Muscle layer of colon (tissue), 2 donors: ENCODE results near the gene NPM1.
A peak's percentile ranks its signal among the peaks of the same experiment; 100 is the strongest.

Source experiments
- H3K27ac ChIP-seq: one replicate; pipeline ENCODE4 v1.7.0; 2013; ENCODE audit warnings: low read depth, mild to moderate bottlenecking, low read length, moderate library complexity
- H3K27me3 ChIP-seq, 2 donors: one replicate each; pipeline ENCODE4 v1.7.0; 2013; ENCODE audit warnings: low read length in 2 of 2, mild to moderate bottlenecking in 2 of 2; ENCODE audit not compliant: insufficient read depth in 2 of 2, control insufficient read depth in 1 of 2
- H3K36me3 ChIP-seq: one replicate; pipeline ENCODE4 v1.7.0; 2013; ENCODE audit warnings: mild to moderate bottlenecking, low read length; ENCODE audit not compliant: insufficient read depth
- H3K4me1 ChIP-seq: one replicate; pipeline ENCODE4 v1.7.0; 2013; ENCODE audit warnings: mild to moderate bottlenecking, low read length; ENCODE audit not compliant: insufficient read depth
- H3K4me3 ChIP-seq, 2 donors: one replicate each; pipeline ENCODE4 v1.7.0; 2013; ENCODE audit warnings: low read length in 2 of 2, low read depth in 1 of 2, mild to moderate bottlenecking in 1 of 2, moderate library complexity in 1 of 2
- H3K9ac ChIP-seq: one replicate; pipeline ENCODE4 v1.7.0; 2013; ENCODE audit warnings: low read length
- H3K9me3 ChIP-seq: one replicate; pipeline ENCODE4 v1.7.0; 2013; ENCODE audit warnings: mild to moderate bottlenecking, low read length
- donor health status: abdominal sarcoma.
- donor health status: Adenocarcinoma of cecum.

Gene NPM1

GRCh38 chr5:171415115-171415730 lies 27.6 kb downstream of the NPM1 start:
- Histone ChIP-seq H3K4me1 (peaks cover 12% of the 10 kb centered on the region), H3K9me3 (no peaks in the 10 kb centered on the region), H3K36me3 (peaks cover 10% of the 10 kb centered on the region), H3K9ac (no peak overlapping the region), H3K27me3 (peaks cover 0 to 6% of the 10 kb centered on the region in 2 donors), H3K27ac (no peak overlapping the region), H3K4me3 (no peak overlapping the region)

DNA sequence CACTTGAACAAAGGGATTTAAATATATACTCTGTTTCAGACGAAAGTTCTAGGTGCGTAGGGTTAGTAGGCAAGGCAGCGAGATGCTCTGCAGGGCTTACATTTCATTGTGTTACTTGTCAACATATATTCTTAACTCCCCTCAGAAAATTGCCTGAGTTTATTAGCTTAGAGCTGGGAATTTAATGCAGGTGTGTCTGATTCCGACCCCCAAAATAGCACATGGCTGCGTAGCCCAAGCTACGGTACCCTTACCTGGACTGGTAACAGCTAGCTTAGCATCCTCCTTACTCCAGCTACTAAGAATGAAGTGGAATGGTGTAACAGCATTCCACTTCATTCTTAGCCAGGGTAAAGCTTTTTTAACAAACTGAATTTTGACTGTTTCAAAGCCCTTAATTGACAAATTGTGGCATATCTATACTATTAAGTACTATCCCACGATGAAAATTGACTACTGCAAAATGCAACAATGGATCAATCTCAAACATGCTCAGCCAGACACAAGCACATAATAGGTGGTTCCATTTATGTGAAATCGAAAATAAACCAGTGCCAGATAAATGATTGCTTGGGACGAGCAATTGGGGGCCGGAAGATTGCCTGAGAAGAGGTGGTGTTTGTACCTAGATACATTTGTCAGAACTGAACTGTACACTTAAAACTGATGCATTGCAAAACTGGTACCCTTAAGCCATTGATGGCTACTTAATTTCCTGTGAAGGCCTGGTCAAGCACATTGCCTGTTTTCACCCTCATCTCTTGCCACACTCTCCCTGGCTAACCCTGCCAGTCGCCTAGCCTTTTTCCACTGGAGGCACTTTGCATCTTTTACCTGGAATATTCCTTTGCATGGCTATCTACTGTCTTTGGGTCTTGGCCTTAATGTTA lies 28.8 kb downstream of the NPM1 start:
- Histone ChIP-seq H3K4me3 (no peak overlapping the region), H3K9ac (no peak overlapping the region), H3K4me1 (peaks cover 22% of the 10 kb centered on the region), H3K27me3 (peaks cover 0 to 11% of the 10 kb centered on the region in 2 donors), H3K36me3 (peaks cover 4% of the 10 kb centered on the region), H3K9me3 (no peaks in the 10 kb centered on the region), H3K27ac (no peak overlapping the region)

DNA sequence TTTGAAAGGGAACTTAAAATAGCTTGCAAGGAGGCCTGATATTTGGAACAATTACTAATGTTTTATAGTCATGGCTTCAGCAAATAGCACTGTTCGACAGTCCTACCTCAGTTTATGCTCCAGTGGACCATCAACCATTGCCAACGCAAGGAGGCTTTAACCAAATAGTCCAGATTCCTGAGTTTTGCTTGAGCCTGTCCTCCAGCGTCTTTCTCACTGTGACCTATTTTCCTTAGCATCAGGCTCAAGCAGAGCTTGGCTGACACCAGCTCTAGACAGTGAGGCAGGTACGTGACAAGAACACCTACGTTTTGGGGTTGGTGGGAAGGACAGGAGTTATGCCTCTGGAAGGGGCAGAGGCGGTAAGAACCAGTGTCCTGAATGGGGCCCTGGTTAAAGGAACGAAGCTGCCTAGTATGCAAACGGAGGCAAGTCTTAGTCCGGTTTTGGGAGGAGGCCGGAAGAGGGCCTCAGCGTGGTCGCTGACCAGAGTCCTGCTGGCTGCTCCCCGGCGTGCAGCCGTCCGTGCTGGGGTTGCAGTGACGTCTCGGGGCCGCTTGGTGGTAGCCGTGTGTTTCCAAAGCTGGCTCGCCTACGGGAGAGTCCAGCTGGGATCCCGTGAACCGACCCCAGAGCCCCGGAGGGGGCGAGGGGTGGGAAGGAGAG lies 30.8 kb downstream of the NPM1 start:
- Histone ChIP-seq H3K4me3 (peak overlapping the region; percentile 7 to 60), H3K9me3 (no peaks in the 10 kb centered on the region), H3K36me3 (no peaks in the 10 kb centered on the region), H3K27me3 (peaks cover 0 to 11% of the 10 kb centered on the region in 2 donors), H3K27ac (no peak overlapping the region), H3K9ac (no peak overlapping the region), H3K4me1 (peaks cover 22% of the 10 kb centered on the region)

DNA sequence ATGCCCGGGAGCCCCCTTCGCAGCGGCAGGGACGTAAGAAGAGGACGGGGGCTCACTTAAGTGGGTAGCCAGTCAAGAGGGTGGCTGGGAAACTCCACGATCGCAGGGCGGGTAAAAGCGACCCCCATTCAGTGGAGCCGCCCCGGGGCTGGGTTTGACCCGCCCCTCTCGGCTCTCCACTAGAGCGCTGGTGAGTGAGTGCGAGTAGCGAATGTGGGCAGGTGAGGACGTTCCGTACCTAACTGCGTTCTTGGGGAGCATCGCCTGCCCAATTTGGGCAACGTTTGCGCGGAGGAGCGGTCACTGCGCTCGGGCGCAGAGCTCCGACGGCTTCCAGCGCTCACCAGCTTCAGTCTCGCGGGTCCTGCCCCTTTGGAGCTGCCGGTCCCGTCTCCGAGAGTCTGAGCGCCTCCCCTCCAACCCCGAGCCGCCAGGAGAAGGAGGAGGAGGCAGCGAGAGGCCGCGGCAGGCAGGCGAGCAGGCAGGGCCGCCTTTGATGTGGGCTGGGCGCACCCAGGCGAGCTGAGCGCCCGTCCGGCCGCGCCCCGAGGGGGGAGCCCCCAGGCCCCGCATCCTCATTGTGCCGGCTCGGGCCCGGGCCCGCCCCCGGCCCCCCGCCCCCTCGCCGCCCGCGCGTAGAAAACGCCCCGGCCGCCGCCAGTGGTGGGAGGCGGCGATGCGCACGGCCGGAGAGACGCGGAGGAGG lies 31.5 kb downstream of the NPM1 start, which contains the start of gene FGF18:
FGF18 (plus strand) TSS at position 666 of the 706 bp plus-strand sequence. CDS start 553 bp downstream, outside the sequence.
- Histone ChIP-seq H3K4me1 (peaks cover 22% of the 10 kb centered on the region), H3K9ac (no peak within 1 kb of the TSS), H3K36me3 (no peaks in the 10 kb centered on the region), H3K9me3 (no peaks in the 10 kb centered on the region), H3K4me3 (peak within 1 kb of the TSS; percentile 39 to 60), H3K27me3 (peaks cover 0 to 11% of the 10 kb centered on the region in 2 donors), H3K27ac (no peak within 1 kb of the TSS)

GRCh38 chr5:171419688-171420430 lies 32.2 kb downstream of the NPM1 start:
- Histone ChIP-seq H3K27ac (no peak overlapping the region), H3K4me3 (peak overlapping the region in 1 of 2 donors; percentile 39)

DNA sequence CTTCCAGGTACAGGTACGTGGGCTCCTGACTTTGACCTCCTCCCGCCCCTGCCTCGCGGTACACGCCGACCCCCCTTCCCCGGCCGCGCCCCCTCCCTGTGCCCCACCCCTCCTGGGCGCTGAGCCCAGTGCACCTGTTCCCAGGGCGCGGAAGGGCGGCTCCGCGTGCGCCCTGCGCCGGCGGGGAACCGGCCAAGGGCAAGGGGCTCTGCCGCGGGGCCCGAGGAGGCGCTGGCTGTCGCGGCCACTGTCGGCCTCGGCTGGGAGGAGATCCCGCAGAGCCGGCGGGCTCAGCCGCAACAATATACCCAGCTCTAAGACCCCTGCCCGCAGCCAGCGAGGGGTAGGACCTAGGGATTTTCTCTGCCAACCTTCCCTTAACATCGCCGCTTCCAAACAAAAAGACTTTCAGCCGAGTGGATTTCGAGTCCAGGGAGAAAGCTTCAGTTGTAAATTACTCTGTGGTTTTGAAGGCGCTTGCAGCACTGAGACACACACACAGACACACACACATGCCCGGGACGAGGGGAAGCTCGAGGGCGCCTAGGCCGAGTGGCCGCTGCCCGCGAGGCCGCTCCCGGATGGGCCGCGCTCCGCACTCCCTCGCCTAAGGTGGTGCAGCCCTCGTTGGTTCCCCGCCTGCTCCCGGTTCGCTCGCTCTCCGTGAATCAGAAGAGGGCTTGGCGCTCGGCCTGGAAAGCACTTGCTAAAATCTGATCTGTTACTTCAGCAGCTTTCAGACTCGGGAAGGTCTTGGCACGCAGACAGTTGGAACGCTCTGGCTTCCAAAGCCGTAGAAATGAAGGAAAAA lies 33.0 kb downstream of the NPM1 start:
- no peaks in the 10 kb centered on the region for H3K36me3 ChIP-seq
- peaks cover 0 to 11% of the 10 kb centered on the region in 2 donors for H3K27me3 ChIP-seq
- H3K4me1 ChIP-seq, result peaks cover 22% of the 10 kb centered on the region
- no peak overlapping the region for H3K27ac ChIP-seq
- no peaks in the 10 kb centered on the region for H3K9me3 ChIP-seq
- no peak overlapping the region for H3K9ac ChIP-seq
- peak overlapping the region; percentile 39 to 50 for H3K4me3 ChIP-seq

More at GRCh38 chr5:171419688-171420430, 32.2 kb downstream of the NPM1 start:
- Histone ChIP-seq H3K36me3 (no peaks in the 10 kb centered on the region), H3K9ac (no peak overlapping the region), H3K4me1 (peaks cover 22% of the 10 kb centered on the region), H3K9me3 (no peaks in the 10 kb centered on the region), H3K27me3 (peaks cover 0 to 11% of the 10 kb centered on the region in 2 donors)

GRCh38 chr5:171421331-171422262 lies 33.9 kb downstream of the NPM1 start:
- Histone ChIP-seq H3K9me3 (no peaks in the 10 kb centered on the region), H3K4me1 (peaks cover 22% of the 10 kb centered on the region), H3K27me3 (peaks cover 0 to 11% of the 10 kb centered on the region in 2 donors), H3K36me3 (no peaks in the 10 kb centered on the region), H3K27ac (no peak overlapping the region), H3K9ac (no peak overlapping the region), H3K4me3 (no peak overlapping the region)

GRCh38 chr5:171422495-171422894 lies 34.8 kb downstream of the NPM1 start:
- Histone ChIP-seq H3K27ac (no peak overlapping the region), H3K36me3 (no peaks in the 10 kb centered on the region), H3K9me3 (no peaks in the 10 kb centered on the region), H3K27me3 (peaks cover 0 to 11% of the 10 kb centered on the region in 2 donors), H3K4me1 (peaks cover 22% of the 10 kb centered on the region), H3K9ac (no peak overlapping the region), H3K4me3 (no peak overlapping the region)

DNA sequence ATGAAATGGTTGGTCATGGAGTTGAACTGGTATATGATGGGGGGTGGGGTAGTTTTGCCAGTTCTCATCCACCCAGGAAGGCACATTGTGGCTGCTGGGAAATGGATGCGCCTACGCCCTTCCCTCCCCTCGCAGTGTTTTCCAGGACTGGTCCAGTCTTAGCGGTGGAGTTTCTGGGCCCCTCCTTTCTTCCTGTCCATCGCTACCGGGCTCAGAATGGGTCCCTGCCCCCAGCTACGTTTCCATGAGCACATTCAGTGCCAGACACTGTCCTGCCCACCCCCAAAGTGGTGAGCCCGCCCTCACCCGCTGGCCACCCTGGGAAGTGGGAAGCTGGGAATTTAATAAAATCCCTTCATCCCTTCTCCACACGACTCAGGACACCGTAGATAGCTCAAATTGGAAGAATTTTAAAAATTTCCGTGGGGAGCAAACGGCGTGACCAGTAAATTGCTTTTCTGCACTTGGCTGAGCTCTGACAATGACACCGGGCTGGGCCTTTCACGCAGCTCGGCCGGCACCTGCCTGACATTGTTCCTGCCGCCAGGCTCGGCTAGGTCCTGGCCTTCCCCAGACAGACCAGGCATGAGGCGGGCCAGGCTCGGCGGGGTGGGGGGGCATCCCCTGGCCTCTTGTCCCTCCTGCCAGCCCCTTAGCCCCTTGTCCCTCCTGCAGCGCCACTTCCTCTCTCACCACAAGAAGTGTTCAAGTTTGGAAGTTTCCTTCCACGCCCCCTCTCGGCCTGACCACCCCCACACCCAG lies 35.4 kb downstream of the NPM1 start:
- Histone ChIP-seq H3K27ac (no peak overlapping the region), H3K36me3 (no peaks in the 10 kb centered on the region), H3K4me3 (no peak overlapping the region), H3K9me3 (no peaks in the 10 kb centered on the region), H3K27me3 (peaks cover 0 to 11% of the 10 kb centered on the region in 2 donors), H3K4me1 (peaks cover 22% of the 10 kb centered on the region), H3K9ac (no peak overlapping the region)
